M059J (cell line): ENCODE measurements around the gene ADCY5. TPM values are rescaled to one million over a fixed set of nuclear protein-coding genes. Genes with fewer than 3 reads are reported as not detected.

ENCODE experiments used
- DNase-seq: peaks from one replicate; pipeline ENCODE4 v3.0.0-alpha.2; 2012; ENCODE audit warnings: low read depth
- total RNA-seq: library from RNA; depleted of rRNA; stranded (reverse); fragments of >200 nt; shearing (Covaris generic); gene quantifications from 2 replicates; pipeline ENCODE4 v1.2.3, GENCODE V29; 2014

The ADCY5 gene
- total RNA-seq, 1 experiment from 2014 or later = not detected

GRCh38 chr3:123406598-123406997 is 42.3 kb downstream of the ADCY5 start:
- DNase-seq = no peak

- DNase-seq = no peak
These were observed 42.9 kb downstream of the ADCY5 start for GRCh38 chr3:123405936-123406510.

- DNase-seq = no peak
These were observed 43.9 kb downstream of the ADCY5 start for GRCh38 chr3:123405021-123405420.

- no peak for DNase-seq
These were observed 44.5 kb downstream of the ADCY5 start for GRCh38 chr3:123404391-123404790.

- no peak for DNase-seq
These were observed 46.9 kb downstream of the ADCY5 start for GRCh38 chr3:123401836-123402530.

- no peak for DNase-seq
These were observed 48.7 kb downstream of the ADCY5 start for GRCh38 chr3:123400169-123400568.

- DNase-seq = no peak
These were observed 49.2 kb downstream of the ADCY5 start for GRCh38 chr3:123399653-123400052.

GRCh38 chr3:123397921-123398785 is 50.7 kb downstream of the ADCY5 start:
- DNase-seq = no peak

GRCh38 chr3:123397050-123397590 is 51.8 kb downstream of the ADCY5 start:
- no peak for DNase-seq

- peak; percentile 18 for DNase-seq
These were observed 52.5 kb downstream of the ADCY5 start for GRCh38 chr3:123396171-123397049.

GRCh38 chr3:123395235-123395634 is 53.7 kb downstream of the ADCY5 start:
- no peak for DNase-seq

- no peak for DNase-seq
These were observed 54.4 kb downstream of the ADCY5 start for GRCh38 chr3:123394391-123395020.

GRCh38 chr3:123392871-123393620 is 55.8 kb downstream of the ADCY5 start:
- DNase-seq = no peak

- DNase-seq = no peak
These were observed 56.5 kb downstream of the ADCY5 start for GRCh38 chr3:123392368-123392767.

- DNase-seq = no peak
These were observed 57.9 kb downstream of the ADCY5 start for GRCh38 chr3:123390865-123391600.

GRCh38 chr3:123389628-123389918 is 59.3 kb downstream of the ADCY5 start:
- DNase-seq = no peak

- DNase-seq = no peak
These were observed 59.9 kb downstream of the ADCY5 start for GRCh38 chr3:123388811-123389627.

GRCh38 chr3:123388042-123388441 is 60.8 kb downstream of the ADCY5 start:
- DNase-seq = no peak

- DNase-seq = no peak
These were observed 61.4 kb downstream of the ADCY5 start for GRCh38 chr3:123387532-123387931.
